ENCODE data around the gene TRABD.

DNA sequence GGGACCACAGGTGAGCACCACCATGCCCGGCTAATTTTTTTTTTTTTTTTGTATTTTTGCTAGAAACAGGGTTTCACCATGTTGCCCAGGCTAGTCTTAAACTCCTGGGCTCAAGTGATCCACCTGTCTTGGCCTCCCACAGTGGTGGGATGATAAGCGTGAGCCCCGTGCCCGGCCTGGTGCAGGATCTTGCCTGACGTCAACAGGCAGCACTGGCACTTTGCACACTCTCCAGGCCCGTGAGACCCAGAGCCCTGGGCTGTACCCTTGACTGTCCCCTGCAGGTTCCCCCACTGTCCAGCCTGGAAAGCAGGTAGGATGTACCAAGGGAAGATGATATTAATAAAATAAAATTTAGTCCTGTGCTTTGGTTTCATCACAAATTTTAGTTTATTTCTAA is 44.3 kb upstream of the TRABD start:
- TF ChIP-seq, protein P1, sequence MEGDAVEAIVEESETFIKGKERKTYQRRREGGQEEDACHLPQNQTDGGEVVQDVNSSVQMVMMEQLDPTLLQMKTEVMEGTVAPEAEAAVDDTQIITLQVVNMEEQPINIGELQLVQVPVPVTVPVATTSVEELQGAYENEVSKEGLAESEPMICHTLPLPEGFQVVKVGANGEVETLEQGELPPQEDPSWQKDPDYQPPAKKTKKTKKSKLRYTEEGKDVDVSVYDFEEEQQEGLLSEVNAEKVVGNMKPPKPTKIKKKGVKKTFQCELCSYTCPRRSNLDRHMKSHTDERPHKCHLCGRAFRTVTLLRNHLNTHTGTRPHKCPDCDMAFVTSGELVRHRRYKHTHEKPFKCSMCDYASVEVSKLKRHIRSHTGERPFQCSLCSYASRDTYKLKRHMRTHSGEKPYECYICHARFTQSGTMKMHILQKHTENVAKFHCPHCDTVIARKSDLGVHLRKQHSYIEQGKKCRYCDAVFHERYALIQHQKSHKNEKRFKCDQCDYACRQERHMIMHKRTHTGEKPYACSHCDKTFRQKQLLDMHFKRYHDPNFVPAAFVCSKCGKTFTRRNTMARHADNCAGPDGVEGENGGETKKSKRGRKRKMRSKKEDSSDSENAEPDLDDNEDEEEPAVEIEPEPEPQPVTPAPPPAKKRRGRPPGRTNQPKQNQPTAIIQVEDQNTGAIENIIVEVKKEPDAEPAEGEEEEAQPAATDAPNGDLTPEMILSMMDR (IDR thresholded peaks at IDR 0.05; ENCODE audit: poor library complexity, severe bottlenecking): no peak
- TF ChIP-seq EP300 (conservative IDR thresholded peaks at IDR 0.05; ENCODE audit: poor library complexity, severe bottlenecking): no peak

Measured in neural cell (in vitro differentiated cells).